ENCODE results near the gene METTL8.

The METTL8 gene

GRCh38 chr2:171271386-171271785 lies 162.4 kb downstream of the METTL8 start:
- Histone ChIP-seq H3K27me3 (ENCODE audit: insufficient read depth, low read length, poor library complexity) (no peaks in the 10 kb centered on the region), H3K36me3 (ENCODE audit: insufficient read depth, low read length) (no peaks in the 10 kb centered on the region), H3K79me2 (ENCODE audit: insufficient read depth, low read length) (no peaks in the 10 kb centered on the region), H3K9me3 (ENCODE audit: insufficient read depth, low read length, severe bottlenecking) (no peaks in the 10 kb centered on the region), H3K4me3 (ENCODE audit: low read depth in 1 of 2, low read length in 2 of 2) (no peak overlapping the region), H2AFZ (ENCODE audit: low read depth, low read length) (no peak overlapping the region), H4K20me1 (ENCODE audit: insufficient read depth, low read length) (no peaks in the 10 kb centered on the region), H3K27ac (ENCODE audit: low read length) (no peak overlapping the region), H3K4me2 (ENCODE audit: insufficient read depth, low read length) (no peak overlapping the region), H3K4me1 (ENCODE audit: insufficient read depth, low read length) (no peaks in the 10 kb centered on the region), H3K9ac (ENCODE audit: low read depth, low read length) (no peak overlapping the region)
- TF ChIP-seq EZH2 (IDR thresholded peaks at IDR 0.05; ENCODE audit: borderline replicate concordance, low read depth, low read length, severe bottlenecking), result no peak
- TF ChIP-seq CTCF (IDR thresholded peaks at IDR 0.05; ENCODE audit: borderline replicate concordance, extremely low read depth, low read length, poor library complexity, severe bottlenecking), result no peak
- no peak for DNase-seq
- no peak for ATAC-seq (ENCODE audit: insufficient read depth, low read depth)

DNA sequence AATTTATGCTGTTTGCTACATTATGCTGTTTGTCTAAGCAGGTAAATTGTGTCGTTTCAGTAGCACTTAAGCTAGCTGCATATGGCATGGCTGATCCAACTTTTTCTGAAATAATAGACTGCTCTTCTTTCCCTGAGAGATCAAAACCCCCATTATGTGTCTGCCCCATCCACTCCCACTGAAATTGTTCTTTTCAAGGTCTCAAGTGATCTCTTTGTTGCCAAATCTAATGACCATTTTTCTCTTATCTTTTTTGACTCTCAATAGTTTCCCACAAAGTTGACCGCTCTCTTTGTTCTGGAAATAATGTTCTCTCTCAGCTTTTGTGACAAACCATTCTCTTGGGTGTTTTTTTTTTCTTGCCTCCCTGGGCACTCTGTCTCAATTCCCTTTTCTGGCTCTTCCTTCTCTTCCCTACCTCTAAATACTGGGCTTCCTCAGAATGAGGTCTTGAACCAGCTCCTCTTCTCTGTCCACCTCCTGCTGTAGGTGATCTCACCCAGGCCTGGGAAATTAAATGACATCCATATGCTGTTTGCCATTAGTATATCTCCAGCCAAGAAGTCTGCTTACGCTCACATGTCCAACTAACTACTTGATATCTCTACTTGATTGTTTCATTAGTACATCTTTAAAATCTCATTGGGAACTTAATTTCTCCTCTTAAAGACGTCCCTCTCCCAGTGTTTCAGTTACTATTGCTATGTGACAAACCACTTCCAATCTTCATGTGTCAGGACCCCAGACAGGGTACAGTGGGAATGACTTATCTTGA lies 165.7 kb downstream of the METTL8 start:
- no peaks in the 10 kb centered on the region for H4K20me1 ChIP-seq (ENCODE audit: insufficient read depth, low read length)
- H3K9ac ChIP-seq (ENCODE audit: low read depth, low read length), result no peak overlapping the region
- no peaks in the 10 kb centered on the region for H3K4me1 ChIP-seq (ENCODE audit: insufficient read depth, low read length)
- no peaks in the 10 kb centered on the region for H3K36me3 ChIP-seq (ENCODE audit: insufficient read depth, low read length)
- no peaks in the 10 kb centered on the region for H3K79me2 ChIP-seq (ENCODE audit: insufficient read depth, low read length)
- H3K9me3 ChIP-seq (ENCODE audit: insufficient read depth, low read length, severe bottlenecking), result no peaks in the 10 kb centered on the region
- no peaks in the 10 kb centered on the region for H3K27me3 ChIP-seq (ENCODE audit: insufficient read depth, low read length, poor library complexity)
- TF ChIP-seq CTCF (IDR thresholded peaks at IDR 0.05; ENCODE audit: borderline replicate concordance, extremely low read depth, low read length, poor library complexity, severe bottlenecking) (no peak), EZH2 (IDR thresholded peaks at IDR 0.05; ENCODE audit: borderline replicate concordance, low read depth, low read length, severe bottlenecking) (no peak)
- H2AFZ ChIP-seq (ENCODE audit: low read depth, low read length), result no peak overlapping the region
- H3K4me3 ChIP-seq (ENCODE audit: low read depth in 1 of 2, low read length in 2 of 2), result no peak overlapping the region
- H3K4me2 ChIP-seq (ENCODE audit: insufficient read depth, low read length), result no peak overlapping the region
- H3K27ac ChIP-seq (ENCODE audit: low read length), result no peak overlapping the region
- DNase-seq (no peak), ATAC-seq (ENCODE audit: insufficient read depth, low read depth) (no peak)

All from DND-41 (cell line).